HEK293 (cell line): ENCODE results near the gene SCFD1.

Experiments
- CTCF ChIA-PET: fragments of 350-600 bp; formaldehyde crosslinking; extraction: SDS; loops from one replicate; lab custom pipeline; 2021; ENCODE audit warnings: antibody characterized with exemption; lab: Yijun Ruan, JAX
- POLR2A ChIA-PET: fragments of 300-600 bp; formaldehyde crosslinking; extraction: SDS; loops from one replicate; lab custom pipeline; 2020; ENCODE audit warnings: antibody characterized with exemption, inconsistent platforms; lab: Yijun Ruan, JAX
- H3K27ac ChIP-seq: fragments of 200-500 bp; sonication (Bioruptor generic); 2 replicates; pipeline ENCODE4 v1.5.1; 2014; ENCODE audit warnings: low read depth, low read length, control low read depth, inconsistent platforms; ENCODE audit errors: extremely low read depth
- H3K36me3 ChIP-seq, 2 experiments: fragments of 200-500 bp in 1 of 2; sonication (Bioruptor generic) in 1 of 2; 1 replicate in 1 of 2; 2 replicates in 1 of 2; pipeline ENCODE4 v1.5.1; 2014 to 2017; ENCODE audit warnings: inconsistent platforms in 2 of 2, low read length in 2 of 2; ENCODE audit not compliant: control insufficient read depth in 2 of 2, insufficient read depth in 1 of 2
- H3K4me1 ChIP-seq: fragments of 200-500 bp; sonication (Bioruptor generic); 2 replicates; pipeline ENCODE4 v1.5.1; 2014; ENCODE audit warnings: mild to moderate bottlenecking, low read length, inconsistent platforms; ENCODE audit not compliant: control insufficient read depth, insufficient read depth
- H3K4me3 ChIP-seq: 2 replicates; pipeline ENCODE4 v1.5.1; 2011; ENCODE audit warnings: low read depth, mild to moderate bottlenecking, control low read depth, low read length, moderate library complexity
- H3K9me3 ChIP-seq: fragments of 200-500 bp; sonication (Bioruptor generic); 2 replicates; pipeline ENCODE4 v1.5.1; 2014; ENCODE audit warnings: low read depth, low read length, inconsistent platforms; ENCODE audit not compliant: control insufficient read depth, insufficient read depth
- CTCF ChIP-seq: fragments of 450-650 bp; formaldehyde crosslinking; IDR thresholded peaks from 2 replicates; pipeline ENCODE4 v1.5.1; 2016; ENCODE audit warnings: missing biosample characterization, missing genetic modification characterization
- OSR2 ChIP-seq: fragments of 450-650 bp; formaldehyde crosslinking; IDR thresholded peaks from 2 replicates; pipeline ENCODE4 v1.5.1; 2016; ENCODE audit warnings: missing biosample characterization, missing genetic modification characterization
- PRDM10 ChIP-seq: fragments of 450-650 bp; formaldehyde crosslinking; IDR thresholded peaks from 2 replicates; pipeline ENCODE4 v1.5.1; 2016; ENCODE audit warnings: missing biosample characterization, missing genetic modification characterization
- PRDM2 ChIP-seq: fragments of 450-650 bp; formaldehyde crosslinking; IDR thresholded peaks from 2 replicates; pipeline ENCODE4 v1.5.1; 2016; ENCODE audit warnings: missing biosample characterization, missing genetic modification characterization, borderline replicate concordance
- REPIN1 ChIP-seq: fragments of 450-650 bp; formaldehyde crosslinking; IDR thresholded peaks from 2 replicates; pipeline ENCODE4 v1.5.1; 2017; ENCODE audit warnings: missing biosample characterization, missing genetic modification characterization, low read depth
- WT1 ChIP-seq: fragments of 450-650 bp; formaldehyde crosslinking; IDR thresholded peaks from 2 replicates; pipeline ENCODE4 v1.5.1; 2016; ENCODE audit warnings: missing biosample characterization, missing genetic modification characterization
- ZBTB11 ChIP-seq: fragments of 450-650 bp; formaldehyde crosslinking; conservative IDR thresholded peaks from 2 replicates; pipeline ENCODE4 v1.5.1; 2016; ENCODE audit warnings: low read depth, missing biosample characterization, missing genetic modification characterization
- ZBTB20 ChIP-seq: fragments of 450-650 bp; formaldehyde crosslinking; IDR thresholded peaks from 2 replicates; pipeline ENCODE4 v1.5.1; 2016; ENCODE audit warnings: missing biosample characterization, missing genetic modification characterization
- ZEB2 ChIP-seq: fragments of 450-650 bp; formaldehyde crosslinking; IDR thresholded peaks from 2 replicates; pipeline ENCODE4 v1.5.1; 2016; ENCODE audit warnings: missing biosample characterization, missing genetic modification characterization
- ZNF132 ChIP-seq: fragments of 450-650 bp; formaldehyde crosslinking; IDR thresholded peaks from 2 replicates; pipeline ENCODE4 v1.5.1; 2017; ENCODE audit warnings: missing biosample characterization, missing genetic modification characterization, borderline replicate concordance
- ZNF26 ChIP-seq: fragments of 450-650 bp; formaldehyde crosslinking; IDR thresholded peaks from 2 replicates; pipeline ENCODE4 v1.5.1; 2016; ENCODE audit warnings: missing biosample characterization, missing genetic modification characterization
- ZNF394 ChIP-seq: fragments of 450-650 bp; formaldehyde crosslinking; IDR thresholded peaks from 2 replicates; pipeline ENCODE4 v1.5.1; 2016; ENCODE audit warnings: missing biosample characterization, missing genetic modification characterization, mild to moderate bottlenecking, moderate library complexity, borderline replicate concordance
- ZNF558 ChIP-seq: fragments of 450-650 bp; formaldehyde crosslinking; IDR thresholded peaks from 2 replicates; pipeline ENCODE4 v1.5.1; 2016; ENCODE audit warnings: missing biosample characterization, missing genetic modification characterization
- ZNF629 ChIP-seq: fragments of 450-650 bp; formaldehyde crosslinking; IDR thresholded peaks from 2 replicates; pipeline ENCODE4 v1.5.1; 2017; ENCODE audit warnings: missing biosample characterization, missing genetic modification characterization
- ZNF658 ChIP-seq: fragments of 450-650 bp; formaldehyde crosslinking; IDR thresholded peaks from 2 replicates; pipeline ENCODE4; 2016; ENCODE audit warnings: missing biosample characterization, missing genetic modification characterization
- ZNF664 ChIP-seq: fragments of 450-650 bp; formaldehyde crosslinking; IDR thresholded peaks from 2 replicates; pipeline ENCODE4 v1.5.1; 2016; ENCODE audit warnings: missing biosample characterization, missing genetic modification characterization
- ZNF76 ChIP-seq: fragments of 450-650 bp; formaldehyde crosslinking; IDR thresholded peaks from 2 replicates; pipeline ENCODE4; 2016; ENCODE audit warnings: low read depth, missing biosample characterization, missing genetic modification characterization, borderline replicate concordance
- ZNF777 ChIP-seq: fragments of 450-650 bp; formaldehyde crosslinking; IDR thresholded peaks from 2 replicates; pipeline ENCODE4 v1.5.1; 2017; ENCODE audit warnings: missing biosample characterization, missing genetic modification characterization, borderline replicate concordance
- ZNF843 ChIP-seq: fragments of 450-650 bp; formaldehyde crosslinking; IDR thresholded peaks from 2 replicates; pipeline ENCODE4 v1.5.1; 2016; ENCODE audit warnings: missing biosample characterization, missing genetic modification characterization

SCFD1 gene

GRCh38 chr14:30588873-30589272 lies 33.2 kb upstream of the SCFD1 start (continued):
- TF ChIP-seq ZNF558 (tag by site-specific recombination) (no peak), ZNF394 (tag by site-specific recombination) (no peak), ZBTB11 (no peak)

GRCh38 chr14:30596935-30597334 lies 25.2 kb upstream of the SCFD1 start:
- no peak overlapping the region for H3K4me3 ChIP-seq
- H3K27ac ChIP-seq = no peak overlapping the region
- no peaks in the 10 kb centered on the region for H3K4me1 ChIP-seq
- peaks cover 48 to 58% of the 10 kb centered on the region in 2 experiments for H3K36me3 ChIP-seq
- H3K9me3 ChIP-seq = no peaks in the 10 kb centered on the region
- CTCF ChIA-PET = interaction anchor here (1.5 kb wide), 1 partner anchor 14 kb away, joined by 5 read pairs; no protein-coding TSS in a partner anchor
- POLR2A ChIA-PET = no interaction called here
- TF ChIP-seq ZNF777 = no peak
- no peak for TF ChIP-seq ZNF629 (tag by site-specific recombination)
- no peak for TF ChIP-seq PRDM10 (tag by site-specific recombination)
- TF ChIP-seq ZEB2 = no peak
- no peak for TF ChIP-seq ZNF664 (tag by site-specific recombination)
- no peak for TF ChIP-seq OSR2 (tag by site-specific recombination)
- no peak for TF ChIP-seq PRDM2 (tag by site-specific recombination)
- TF ChIP-seq ZNF658 (tag by site-specific recombination) = no peak
- TF ChIP-seq ZNF843 = no peak
- TF ChIP-seq ZNF26 (tag by site-specific recombination) = no peak
- TF ChIP-seq ZBTB20 = no peak
- TF ChIP-seq ZNF76 = no peak
- no peak for TF ChIP-seq CTCF (tag by site-specific recombination)
- no peak for TF ChIP-seq REPIN1 (tag by site-specific recombination)
- TF ChIP-seq WT1 (tag by site-specific recombination) = no peak
- TF ChIP-seq ZNF132 (tag by site-specific recombination) = no peak
